GM13977 (cell line): ENCODE results near the gene CTSK.
"Not testable (repeated sequence)": the region's sequence is repeated elsewhere in the genome, so short reads cannot be mapped to it uniquely, and the experiment has no call there.

ENCODE experiments used
- DNase-seq: peaks from one replicate; pipeline ENCODE4 v3.0.0; 2012; ENCODE audit warnings: low spot score
- CTCF ChIP-seq: IDR thresholded peaks from 2 replicates; pipeline ENCODE4 v1.5.1; 2012; ENCODE audit warnings: mild to moderate bottlenecking, control low read depth; ENCODE audit not compliant: insufficient read depth; ENCODE audit errors: extremely low read depth, missing control alignments
- in situ Hi-C: fragments of 300-500 bp; cut with MboI; formaldehyde crosslinking; loops from one replicate; pipeline ENCODE4 v1.12.0; 2022; ENCODE audit warnings: low sequenced_read_pairs, low pct_unique_long_range_greater_than_20kb, mixed read lengths, inconsistent platforms; ENCODE audit not compliant: unreplicated experiment

Gene CTSK

DNA sequence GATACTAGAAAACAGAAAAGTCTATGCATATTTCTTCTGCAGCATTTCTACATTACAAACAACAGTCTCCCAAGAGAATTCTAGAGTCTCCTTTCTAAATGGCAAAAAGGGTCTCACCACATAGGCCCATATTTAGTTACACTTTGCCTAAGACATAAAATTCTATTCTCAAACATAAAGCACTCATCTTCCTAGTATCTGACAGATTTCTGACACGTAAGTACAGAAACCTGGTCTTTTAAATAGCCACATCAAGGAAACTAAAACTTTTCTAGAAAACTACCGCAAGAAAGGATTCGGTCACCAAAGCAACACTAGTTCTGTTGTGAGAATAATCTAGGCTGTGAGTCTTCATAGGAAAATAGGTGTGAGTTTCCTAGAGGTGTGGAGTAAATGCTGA lies 33.6 kb upstream of the CTSK start:
- no peak for TF ChIP-seq CTCF
- DNase-seq = peak; percentile 33
- in situ Hi-C loops = no loop called here

DNA sequence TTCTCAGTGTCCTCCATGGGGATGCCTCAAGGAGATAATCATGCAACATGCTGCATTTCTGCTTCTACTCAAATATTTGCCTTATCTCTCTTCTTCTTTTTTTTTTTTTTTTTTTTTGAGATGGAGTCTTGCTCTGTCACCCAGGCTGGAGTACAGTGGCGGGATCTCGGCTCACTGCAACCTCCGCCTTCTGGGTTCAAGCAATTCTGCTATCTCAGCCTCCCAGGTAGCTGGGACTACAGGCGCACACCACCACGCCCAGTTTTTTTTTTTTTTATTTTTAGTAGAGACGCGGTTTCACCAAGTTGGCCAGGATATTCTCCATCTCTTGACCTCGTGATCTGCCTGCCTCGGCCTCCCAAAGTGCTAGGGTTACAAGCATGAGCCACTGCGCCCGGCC lies 32.8 kb upstream of the CTSK start:
- DNase-seq, in situ Hi-C loops: not testable (repeated sequence)

- TF ChIP-seq CTCF = no peak
- DNase-seq = no peak
- in situ Hi-C loops = no loop called here
Observed at GRCh38 chr1:150836129-150836773, 28.2 kb upstream of the CTSK start.

- in situ Hi-C loops, DNase-seq: not testable (repeated sequence)
Observed at GRCh38 chr1:150833961-150834360, 25.9 kb upstream of the CTSK start.

GRCh38 chr1:150832597-150832996 lies 24.5 kb upstream of the CTSK start:
- DNase-seq = no peak
- TF ChIP-seq CTCF = no peak
- in situ Hi-C loops = no loop called here

GRCh38 chr1:150829751-150830150 lies 21.7 kb upstream of the CTSK start:
- in situ Hi-C loops = no loop called here
- TF ChIP-seq CTCF = no peak
- no peak for DNase-seq

DNA sequence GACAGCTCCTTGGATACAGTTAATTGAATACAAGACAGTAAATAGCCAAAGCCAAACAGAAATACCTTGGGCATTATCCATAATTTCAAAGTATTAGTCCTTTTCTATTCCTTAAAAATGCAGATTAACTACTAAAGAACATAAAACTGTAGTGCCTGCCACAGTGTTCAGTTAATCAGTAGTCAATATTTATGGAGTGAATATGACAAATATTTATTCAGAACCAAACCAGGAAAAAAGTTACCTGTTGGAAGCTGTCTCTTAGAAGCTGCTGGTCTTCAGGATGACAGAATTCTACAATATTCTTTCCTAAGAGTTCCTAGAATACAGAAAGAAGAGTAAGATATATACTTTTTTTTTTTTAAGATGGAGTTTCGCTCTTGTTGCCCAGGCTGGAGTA lies 18.2 kb upstream of the CTSK start:
- no peak for DNase-seq
- in situ Hi-C loops = no loop called here
- no peak for TF ChIP-seq CTCF
